ENCODE results near the gene KCNS1. TPM values are rescaled to one million over a fixed set of nuclear protein-coding genes. Genes with fewer than 3 reads are reported as not detected.

KCNS1 gene
- total RNA-seq, 2 donors from 2014 or later, result not detected

DNA sequence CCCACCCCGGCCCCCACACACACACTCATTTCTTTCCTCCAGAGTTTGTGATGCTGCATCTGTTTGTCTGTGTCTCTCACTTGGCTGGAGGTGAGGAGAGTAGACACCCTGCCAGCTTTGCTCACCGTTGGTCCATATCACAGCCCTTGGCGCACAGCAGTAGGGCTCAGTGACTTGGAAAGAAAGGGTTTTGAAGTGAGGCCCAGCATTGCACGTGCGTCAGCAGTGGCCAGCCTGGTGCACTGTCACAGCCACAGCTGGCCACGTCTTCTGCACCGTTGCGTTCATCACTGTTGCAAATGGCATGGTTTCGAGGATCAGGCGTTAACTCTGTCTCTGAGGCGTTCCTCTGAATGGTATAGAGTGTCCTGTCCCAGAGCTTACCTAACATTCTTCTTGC, 10.4 kb upstream of the KCNS1 start:
- intact Hi-C loops (cut with DNase I), result no loop called here
- DNase-seq (ENCODE audit: low spot score), result no peak

DNA sequence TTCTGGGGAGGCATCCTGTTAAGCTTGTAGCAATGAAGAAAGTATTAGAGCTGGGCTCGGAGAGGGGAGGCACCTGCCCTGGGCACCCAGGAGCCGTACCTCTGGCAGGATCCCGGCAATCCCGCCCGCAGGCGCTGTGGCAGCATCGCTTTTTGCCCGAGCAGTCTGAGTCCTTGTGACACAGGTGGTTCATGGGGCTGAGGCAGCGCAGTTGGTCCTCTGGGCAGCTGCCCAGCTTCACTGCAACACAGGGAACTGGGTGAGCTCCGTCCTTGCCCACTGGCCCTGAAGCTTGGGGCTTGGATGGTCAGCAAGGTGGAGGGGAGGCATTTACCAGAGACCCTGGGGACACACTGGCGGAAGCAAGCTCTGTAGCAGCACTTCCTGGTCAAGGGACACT, 9.4 kb upstream of the KCNS1 start:
- DNase-seq (ENCODE audit: low spot score), result no peak
- intact Hi-C loops (cut with DNase I), result no loop called here

DNA sequence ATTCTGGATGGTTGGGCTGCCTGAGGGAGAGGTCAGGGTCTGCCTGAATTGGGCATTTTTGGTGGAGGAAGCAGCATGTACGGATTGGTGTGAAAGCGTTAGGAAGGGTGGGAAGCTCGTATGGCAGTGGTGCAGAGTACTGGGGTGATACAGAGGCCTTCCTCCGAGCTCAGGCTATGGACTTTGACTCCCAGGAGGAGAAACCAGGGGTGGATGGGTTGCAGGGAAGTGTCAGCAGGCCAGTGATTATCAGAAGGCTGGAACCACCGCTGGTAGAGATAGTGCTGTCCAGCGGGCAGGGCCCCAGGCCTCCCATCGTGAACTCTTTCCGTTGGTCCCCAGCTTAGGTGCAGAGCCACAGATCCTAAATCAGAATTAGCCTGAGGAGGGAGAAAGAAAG, 8.7 kb upstream of the KCNS1 start:
- intact Hi-C loops (cut with DNase I), result no loop called here
- DNase-seq (ENCODE audit: low spot score), result no peak

GRCh38 chr20:45105317-45105716, 4.4 kb upstream of the KCNS1 start:
- no peak for DNase-seq (ENCODE audit: low spot score)
- intact Hi-C loops (cut with DNase I), result no loop called here

DNA sequence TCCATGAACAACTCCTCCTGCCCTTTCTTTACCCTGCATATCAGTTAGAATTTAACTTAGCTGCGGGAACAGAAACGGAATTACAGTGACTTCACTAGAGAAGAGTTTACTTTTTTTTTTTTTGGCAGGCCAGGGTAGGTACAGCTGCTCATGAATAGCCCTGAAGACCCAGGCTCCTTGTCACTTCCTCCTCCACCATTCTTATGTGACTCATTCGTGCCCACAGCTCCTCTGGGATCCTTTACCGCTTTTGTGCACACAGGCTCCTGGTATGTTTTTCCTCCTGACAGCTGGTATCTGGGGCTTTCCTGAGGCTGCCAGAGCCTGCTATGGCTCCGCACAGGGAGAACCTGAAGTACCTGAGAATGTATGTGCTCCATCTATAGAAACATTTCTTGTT, 3.9 kb upstream of the KCNS1 start:
- intact Hi-C loops (cut with DNase I), result no loop called here
- no peak for DNase-seq (ENCODE audit: low spot score)

- intact Hi-C loops (cut with DNase I), result no loop called here
- DNase-seq (ENCODE audit: low spot score), result no peak
Observed at GRCh38 chr20:45103072-45103471, 2.1 kb upstream of the KCNS1 start.

DNA sequence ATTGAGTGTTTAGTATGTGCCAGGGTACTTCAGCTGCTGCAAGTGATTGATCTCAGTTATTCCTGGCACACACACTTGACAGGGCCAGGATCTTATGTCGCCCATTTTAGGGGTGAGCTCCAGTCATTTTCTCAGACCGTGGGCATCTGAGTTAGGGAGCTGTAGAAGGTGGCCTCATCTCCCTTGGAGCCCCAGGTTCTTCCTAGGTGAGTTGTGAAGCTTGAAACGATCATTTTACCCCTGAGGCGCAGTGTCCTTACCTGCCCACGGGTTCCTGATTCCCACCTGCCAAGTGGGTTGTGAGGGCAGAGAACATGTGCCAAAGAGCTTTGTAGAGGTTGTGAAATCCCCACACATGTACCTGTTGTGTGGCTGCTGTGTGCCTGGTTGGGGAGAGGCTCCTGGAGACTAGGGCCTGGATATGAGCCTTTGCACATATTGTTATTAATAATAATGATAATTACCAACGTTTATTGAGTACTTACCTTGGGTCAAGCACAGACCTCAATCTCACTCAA, 465 bp upstream of the KCNS1 start:
- no peak for DNase-seq (ENCODE audit: low spot score)
- intact Hi-C loops (cut with DNase I), result no loop called here

GRCh38 chr20:45098103-45098773, 2.7 kb downstream of the KCNS1 start:
- no peak for DNase-seq (ENCODE audit: low spot score)
- intact Hi-C loops (cut with DNase I), result loop anchor here in 1 of 2 donors (2.0 kb wide), 1 partner anchor 55 kb away; no protein-coding TSS in a partner anchor

GRCh38 chr20:45097485-45098102, 3.3 kb downstream of the KCNS1 start:
- no peak for DNase-seq (ENCODE audit: low spot score)
- intact Hi-C loops (cut with DNase I), result loop anchor here in 1 of 2 donors (2.0 kb wide), 1 partner anchor 55 kb away; no protein-coding TSS in a partner anchor

- DNase-seq (ENCODE audit: low spot score), result no peak
- intact Hi-C loops (cut with DNase I), result no loop called here
Observed at GRCh38 chr20:45096781-45097180, 4.1 kb downstream of the KCNS1 start.

- DNase-seq (ENCODE audit: low spot score), result no peak
- intact Hi-C loops (cut with DNase I), result no loop called here
Observed at GRCh38 chr20:45095805-45096238, 5.1 kb downstream of the KCNS1 start.

- DNase-seq (ENCODE audit: low spot score), result no peak
- intact Hi-C loops (cut with DNase I), result no loop called here
Observed at GRCh38 chr20:45094864-45095574, 5.9 kb downstream of the KCNS1 start.

- intact Hi-C loops (cut with DNase I), result no loop called here
Observed at GRCh38 chr20:45094201-45094600, 6.7 kb downstream of the KCNS1 start.

DNA sequence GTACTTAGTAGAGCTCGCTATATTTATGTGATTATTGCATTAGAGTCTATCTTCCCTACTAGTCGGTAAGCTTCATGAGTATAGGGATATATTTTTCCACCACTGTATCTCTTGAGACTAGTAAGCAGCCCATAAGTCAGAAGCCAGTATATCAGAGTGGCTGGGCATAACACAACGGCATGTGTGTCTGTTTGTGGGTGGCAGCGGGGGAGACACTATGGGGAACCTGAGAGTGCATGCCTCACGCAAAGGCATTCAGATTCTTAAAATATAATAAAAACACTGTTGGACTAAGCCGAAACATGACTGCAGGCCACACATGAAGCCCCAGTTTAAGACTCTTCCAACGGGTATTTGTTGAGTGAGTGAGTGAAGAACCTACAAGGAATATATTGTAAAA, 8.0 kb downstream of the KCNS1 start:
- intact Hi-C loops (cut with DNase I), result loop anchor here in 1 of 2 donors (2.0 kb wide), 1 partner anchor 82 kb away; no protein-coding TSS in a partner anchor
- no peak for DNase-seq (ENCODE audit: low spot score)

More at GRCh38 chr20:45094201-45094600, 6.7 kb downstream of the KCNS1 start:
- DNase-seq (ENCODE audit: low spot score), result no peak

DNA sequence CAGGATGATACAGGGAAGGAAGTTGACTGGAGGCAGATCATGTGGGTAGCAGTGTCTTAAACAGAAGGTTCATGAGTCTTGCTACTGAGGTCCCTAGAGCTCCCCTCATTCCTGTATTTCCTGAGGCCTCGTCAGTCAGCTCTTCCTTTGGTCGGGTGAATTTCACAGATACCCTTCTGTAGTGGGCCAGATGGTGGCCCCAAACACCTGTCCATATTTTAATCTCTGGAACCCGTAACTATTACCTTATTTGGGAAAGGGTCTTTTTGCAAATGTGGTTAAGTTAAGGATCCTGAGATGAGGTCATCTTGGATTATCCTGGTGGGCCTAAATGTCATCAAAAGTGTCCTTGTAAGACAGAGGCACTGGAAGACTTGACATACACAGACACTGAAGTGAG, 9.6 kb downstream of the KCNS1 start:
- intact Hi-C loops (cut with DNase I), result no loop called here
- no peak for DNase-seq (ENCODE audit: low spot score)

- intact Hi-C loops (cut with DNase I), result no loop called here
Observed at GRCh38 chr20:45090481-45090880, 10.4 kb downstream of the KCNS1 start.

GRCh38 chr20:45088247-45088646, 12.7 kb downstream of the KCNS1 start:
- no peak for DNase-seq (ENCODE audit: low spot score)
- intact Hi-C loops (cut with DNase I), result no loop called here

More at GRCh38 chr20:45090481-45090880, 10.4 kb downstream of the KCNS1 start:
- no peak for DNase-seq (ENCODE audit: low spot score)

GRCh38 chr20:45087814-45088213, 13.1 kb downstream of the KCNS1 start:
- intact Hi-C loops (cut with DNase I), result no loop called here
- DNase-seq (ENCODE audit: low spot score), result no peak

DNA sequence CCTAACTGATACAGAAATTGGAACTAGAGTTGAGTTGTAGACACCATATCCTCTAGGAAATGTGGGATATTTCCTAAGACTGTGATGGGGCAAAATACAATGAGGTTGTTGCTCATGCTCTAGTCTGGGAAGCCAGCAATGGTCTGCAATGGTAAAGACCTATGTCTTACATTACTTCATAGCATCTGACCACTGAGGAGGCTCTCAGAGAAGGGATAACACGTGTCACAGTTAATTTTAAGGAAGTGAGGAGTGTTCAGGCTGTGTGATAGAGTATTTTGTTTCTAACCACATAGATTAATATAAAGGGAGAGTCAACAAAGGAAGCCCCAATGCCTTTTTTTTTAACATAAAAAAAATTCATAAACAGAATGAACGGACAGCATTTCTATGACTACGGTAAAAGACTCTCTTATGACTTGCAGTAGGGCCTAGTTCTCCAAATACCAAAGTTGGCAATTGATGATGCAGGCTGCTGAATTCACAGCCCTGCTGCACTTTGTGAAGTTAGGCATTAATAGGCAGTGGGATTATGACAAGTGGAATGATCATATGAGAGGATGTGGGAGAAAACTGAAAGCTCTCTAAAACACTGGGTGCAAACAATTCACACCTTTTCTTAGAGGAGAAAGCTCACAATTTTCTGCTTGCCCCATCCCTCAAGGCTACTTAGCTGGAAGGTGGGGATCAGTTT, 13.7 kb downstream of the KCNS1 start:
- DNase-seq (ENCODE audit: low spot score), result no peak
- intact Hi-C loops (cut with DNase I), result no loop called here

DNA sequence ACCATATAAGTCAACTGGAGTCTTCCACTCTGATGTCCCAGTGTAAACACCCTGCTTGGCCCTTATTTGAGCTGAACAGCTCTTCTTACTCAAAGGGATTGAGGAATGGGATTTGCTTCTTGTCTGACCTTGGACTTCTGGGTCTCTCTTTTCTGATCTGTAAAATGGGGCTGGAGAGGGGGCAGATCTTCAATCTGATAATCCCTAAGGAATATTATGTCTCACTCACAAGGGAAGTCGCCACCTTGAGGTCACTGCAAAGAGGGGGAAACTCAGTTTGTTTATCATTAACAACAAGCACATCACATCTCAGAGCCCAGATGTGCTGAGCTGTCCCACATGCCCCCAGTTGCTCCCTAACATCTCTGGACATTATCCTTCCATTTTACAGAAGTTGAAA, 15.1 kb downstream of the KCNS1 start:
- intact Hi-C loops (cut with DNase I), result no loop called here
- DNase-seq (ENCODE audit: low spot score), result no peak

All from posterior vena cava (tissue), 2 donors.